Islet of Langerhans (tissue), 1 donor: ENCODE results near the gene PLA2G3.

Source experiments
- FAIRE-seq: peaks from one replicate; lab custom pipeline; 2011; peaks lifted over from hg19 to GRCh38; lab: Jason Lieb, UNC

Gene PLA2G3

DNA sequence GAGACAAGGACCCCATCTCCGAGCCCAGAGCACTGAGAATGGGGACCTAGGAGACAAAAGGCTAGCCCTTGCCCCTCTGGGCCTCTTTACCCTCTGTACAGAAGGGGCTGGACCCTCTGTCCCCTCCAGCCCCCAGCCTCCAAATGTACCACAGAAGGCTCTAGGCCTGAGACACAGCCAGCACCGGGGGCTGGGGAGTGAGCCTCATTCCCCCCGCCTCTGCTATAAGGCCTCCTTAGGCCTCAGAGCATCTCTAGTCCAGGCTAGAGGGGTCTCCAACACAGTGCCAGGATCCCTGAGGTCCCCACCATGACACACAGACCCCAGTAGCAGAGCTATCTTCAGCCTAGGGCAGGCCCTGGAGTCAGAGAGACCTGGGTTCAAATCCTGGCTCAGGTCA lies 54.4 kb downstream of the PLA2G3 start:
- no peak for FAIRE-seq

DNA sequence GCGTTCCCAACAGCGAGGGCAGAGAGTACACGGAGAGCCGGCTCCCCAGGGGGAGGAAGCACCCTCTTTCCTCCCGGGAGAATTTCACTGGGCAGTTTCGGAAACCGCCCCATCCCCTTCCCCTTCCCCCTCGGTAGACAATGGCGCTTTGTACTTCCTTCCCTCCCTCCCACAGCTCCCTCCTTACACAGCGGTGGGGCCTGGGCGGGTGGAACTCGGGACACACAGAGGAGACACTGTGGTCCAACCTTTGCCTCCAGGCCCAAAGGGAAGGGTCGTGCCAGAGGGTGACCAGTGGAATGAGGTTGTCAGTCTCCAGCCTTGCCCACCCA lies 54.8 kb downstream of the PLA2G3 start:
- no peak for FAIRE-seq

- FAIRE-seq: no peak
Observed at GRCh38 chr22:31084811-31085492, 55.4 kb downstream of the PLA2G3 start.
